WTC11 (cell line): ENCODE results near the gene ABCF2. TPM values are rescaled to one million over a fixed set of nuclear protein-coding genes. Genes with fewer than 3 reads are reported as not detected.

ENCODE experiments used
- ATAC-seq: fragments of 200-7000 bp; cut with Tn5 transposase; 2 replicates; pipeline ENCODE4 v1.10.0; 2021; ENCODE audit warnings: mild to moderate bottlenecking, moderate library complexity
- CTCF ChIA-PET: fragments of 300-600 bp; sonication (Branson Sonifier 250); formaldehyde crosslinking; loops from one replicate; lab custom pipeline; 2021; ENCODE audit warnings: antibody characterized with exemption; lab: Charles Lee
- POLR2A ChIA-PET: fragments of 350-600 bp; sonication (Branson Sonifier 250); formaldehyde crosslinking; loops from one replicate; lab custom pipeline; 2021; ENCODE audit warnings: antibody characterized with exemption; lab: Charles Lee
- DNase-seq: peaks from one replicate; pipeline ENCODE4 v3.0.0; 2021; ENCODE audit warnings: low spot score
- H3K27ac Mint-ChIP-seq: 2 replicates; pipeline ENCODE4 v1.8.0; 2021; ENCODE audit warnings: mixed read lengths
- H3K27me3 Mint-ChIP-seq: 2 replicates; pipeline ENCODE4 v1.8.0; 2021; ENCODE audit warnings: low read depth, mild to moderate bottlenecking, moderate library complexity, mixed read lengths
- H3K36me3 Mint-ChIP-seq: 2 replicates; pipeline ENCODE4 v1.8.0; 2021; ENCODE audit warnings: mixed read lengths
- H3K4me1 Mint-ChIP-seq: 2 replicates; pipeline ENCODE4 v1.8.0; 2022; ENCODE audit warnings: mixed read lengths
- H3K4me3 Mint-ChIP-seq: 2 replicates; pipeline ENCODE4 v1.8.0; 2021; ENCODE audit warnings: mild to moderate bottlenecking, moderate library complexity, mixed read lengths
- H3K9me3 Mint-ChIP-seq: 2 replicates; pipeline ENCODE4 v1.8.0; 2021; ENCODE audit warnings: mixed read lengths
- CBFB ChIP-seq: sonication (generic); formaldehyde crosslinking; IDR thresholded peaks from 2 replicates; pipeline ENCODE4 v1.8.1; 2022; ENCODE audit warnings: mild to moderate bottlenecking, low read depth, missing genetic modification reagents
- E2F1 ChIP-seq: sonication (generic); formaldehyde crosslinking; IDR thresholded peaks from 2 replicates; pipeline ENCODE4 v1.8.0; 2022; ENCODE audit warnings: mild to moderate bottlenecking, missing genetic modification reagents
- E2F5 ChIP-seq: sonication (generic); formaldehyde crosslinking; IDR thresholded peaks from 2 replicates; pipeline ENCODE4 v1.8.1; 2022; ENCODE audit warnings: mild to moderate bottlenecking, moderate library complexity, missing genetic modification reagents
- ELF4 ChIP-seq: sonication (generic); formaldehyde crosslinking; IDR thresholded peaks from 2 replicates; pipeline ENCODE4 v1.8.1; 2022; ENCODE audit warnings: low read depth, mild to moderate bottlenecking, moderate library complexity, missing genetic modification reagents
- FOXK1 ChIP-seq: sonication (generic); formaldehyde crosslinking; IDR thresholded peaks from 2 replicates; pipeline ENCODE4 v1.8.0; 2022; ENCODE audit warnings: mild to moderate bottlenecking, moderate library complexity, missing genetic modification reagents
- FOXP1 ChIP-seq: sonication (generic); formaldehyde crosslinking; IDR thresholded peaks from 2 replicates; pipeline ENCODE4 v1.8.0; 2022; ENCODE audit warnings: missing genetic modification reagents, mild to moderate bottlenecking, moderate library complexity, borderline replicate concordance
- GTF2I ChIP-seq: fragments of 250-450 bp; sonication (Bioruptor Pico); conservative IDR thresholded peaks from 2 replicates; pipeline ENCODE4 v1.4.0; 2021; ENCODE audit warnings: mild to moderate bottlenecking
- JAZF1 ChIP-seq: fragments of 250-450 bp; sonication (Bioruptor Pico); IDR thresholded peaks from 2 replicates; pipeline ENCODE4 v1.9.0; 2021; ENCODE audit warnings: moderate library complexity, mild to moderate bottlenecking, inconsistent platforms
- NFE2L1 ChIP-seq: sonication (generic); formaldehyde crosslinking; IDR thresholded peaks from 2 replicates; pipeline ENCODE4 v1.8.1; 2023; ENCODE audit warnings: missing genetic modification reagents
- PRDM15 ChIP-seq: sonication (generic); formaldehyde crosslinking; IDR thresholded peaks from 2 replicates; pipeline ENCODE4 v1.8.0; 2022; ENCODE audit warnings: missing genetic modification reagents
- SMAD3 ChIP-seq: sonication (generic); formaldehyde crosslinking; IDR thresholded peaks from 2 replicates; pipeline ENCODE4 v1.8.0; 2022; ENCODE audit warnings: missing genetic modification reagents, mild to moderate bottlenecking, borderline replicate concordance
- ZBTB21 ChIP-seq: sonication (generic); formaldehyde crosslinking; IDR thresholded peaks from 2 replicates; pipeline ENCODE4 v1.8.1; 2023; ENCODE audit warnings: mild to moderate bottlenecking, missing genetic modification reagents, borderline replicate concordance
- ZNF138 ChIP-seq: sonication (generic); formaldehyde crosslinking; conservative IDR thresholded peaks from 2 replicates; pipeline ENCODE4 v1.8.1; 2022; ENCODE audit warnings: mild to moderate bottlenecking, moderate library complexity, missing genetic modification reagents
- ZNF281 ChIP-seq: sonication (generic); formaldehyde crosslinking; IDR thresholded peaks from 2 replicates; pipeline ENCODE4 v1.8.0; 2023; ENCODE audit warnings: mild to moderate bottlenecking, missing genetic modification reagents
- ZNF416 ChIP-seq: fragments of 250-450 bp; sonication (Bioruptor Pico); IDR thresholded peaks from 2 replicates; pipeline ENCODE4 v1.9.0; 2021; ENCODE audit warnings: mild to moderate bottlenecking, inconsistent platforms
- ZNF425 ChIP-seq: fragments of 250-450 bp; sonication (Bioruptor Pico); conservative IDR thresholded peaks from 2 replicates; pipeline ENCODE4 v1.9.0; 2021; ENCODE audit warnings: mild to moderate bottlenecking
- total RNA-seq: library from RNA; stranded (reverse); gene quantifications from 3 replicates; pipeline ENCODE4 v1.2.3, GENCODE V29; 2021
- TF ChIP-seq, protein P1 (sequence below): fragments of 250-450 bp; sonication (Bioruptor Pico); IDR thresholded peaks from 2 replicates; pipeline ENCODE4 v1.9.0; 2021; ENCODE audit warnings: mild to moderate bottlenecking

The ABCF2 gene
- total RNA-seq, 1 experiment from 2014 or later = 43.7 TPM

- Mint-ChIP-seq H3K27me3 (no peaks in the 10 kb centered on the region), H3K9me3 (no peaks in the 10 kb centered on the region), H3K4me3 (peak overlapping the region; percentile 99), H3K27ac (peak overlapping the region; percentile 90), H3K4me1 (peaks cover 21% of the 10 kb centered on the region), H3K36me3 (peaks cover 6% of the 10 kb centered on the region; the same call in 1 of the 2 replicates)
- peak; percentile 16 for ATAC-seq
- no peak for DNase-seq
- ChIA-PET CTCF (interaction anchor here (0.5 to 5.8 kb wide), 4 partner anchors 11 to 109 kb away, joined by 3 to 77 read pairs (median 3); no protein-coding TSS in a partner anchor), POLR2A (interaction anchor here (0.7 to 1.0 kb wide), 2 partner anchors 11 to 18 kb away, joined by 3 read pairs; no protein-coding TSS in a partner anchor)
- TF ChIP-seq E2F5 (no peak), PRDM15 (CRISPR knock-in tag) (0 out of 2 replicates have a peak, but pooled peaks have one; percentile 40), NFE2L1 (CRISPR knock-in tag) (0 out of 2 replicates have a peak, but pooled peaks have one; percentile 64)
- TF ChIP-seq, all 79 proteins: peak for 2
Observed at GRCh38 chr7:151232917-151233701, 6.1 kb upstream of the ABCF2 start.

- DNase-seq (peak; percentile 86), ATAC-seq (peak; percentile 85)
- ChIA-PET CTCF (interaction anchor here (0.6 to 5.8 kb wide), 3 partner anchors 12 to 108 kb away, joined by 3 to 77 read pairs (median 3); no protein-coding TSS in a partner anchor), POLR2A (interaction anchor here (0.7 to 1.0 kb wide), 2 partner anchors 12 to 19 kb away, joined by 3 read pairs; no protein-coding TSS in a partner anchor)
- Mint-ChIP-seq H3K27ac (peak within 1 kb of the TSS; percentile 91), H3K4me3 (peak within 1 kb of the TSS; percentile 99), H3K9me3 (no peaks in the 10 kb centered on the region), H3K36me3 (peaks cover 6% of the 10 kb centered on the region; the same call in 1 of the 2 replicates), H3K4me1 (peaks cover 24% of the 10 kb centered on the region), H3K27me3 (no peaks in the 10 kb centered on the region)
- no peak for TF ChIP-seq E2F1
- TF ChIP-seq ZBTB21 = no peak
- TF ChIP-seq ZNF416 (CRISPR knock-in tag) = no peak
- TF ChIP-seq CBFB (CRISPR knock-in tag) = no peak
- TF ChIP-seq SMAD3 (CRISPR knock-in tag) = no peak
- peak; percentile 41; the same call in 1 of the 2 replicates for TF ChIP-seq FOXP1
- 0 out of 2 replicates have a peak, but pooled peaks have one; percentile 21 for TF ChIP-seq ZNF281 (CRISPR knock-in tag)
- TF ChIP-seq, protein P1, sequence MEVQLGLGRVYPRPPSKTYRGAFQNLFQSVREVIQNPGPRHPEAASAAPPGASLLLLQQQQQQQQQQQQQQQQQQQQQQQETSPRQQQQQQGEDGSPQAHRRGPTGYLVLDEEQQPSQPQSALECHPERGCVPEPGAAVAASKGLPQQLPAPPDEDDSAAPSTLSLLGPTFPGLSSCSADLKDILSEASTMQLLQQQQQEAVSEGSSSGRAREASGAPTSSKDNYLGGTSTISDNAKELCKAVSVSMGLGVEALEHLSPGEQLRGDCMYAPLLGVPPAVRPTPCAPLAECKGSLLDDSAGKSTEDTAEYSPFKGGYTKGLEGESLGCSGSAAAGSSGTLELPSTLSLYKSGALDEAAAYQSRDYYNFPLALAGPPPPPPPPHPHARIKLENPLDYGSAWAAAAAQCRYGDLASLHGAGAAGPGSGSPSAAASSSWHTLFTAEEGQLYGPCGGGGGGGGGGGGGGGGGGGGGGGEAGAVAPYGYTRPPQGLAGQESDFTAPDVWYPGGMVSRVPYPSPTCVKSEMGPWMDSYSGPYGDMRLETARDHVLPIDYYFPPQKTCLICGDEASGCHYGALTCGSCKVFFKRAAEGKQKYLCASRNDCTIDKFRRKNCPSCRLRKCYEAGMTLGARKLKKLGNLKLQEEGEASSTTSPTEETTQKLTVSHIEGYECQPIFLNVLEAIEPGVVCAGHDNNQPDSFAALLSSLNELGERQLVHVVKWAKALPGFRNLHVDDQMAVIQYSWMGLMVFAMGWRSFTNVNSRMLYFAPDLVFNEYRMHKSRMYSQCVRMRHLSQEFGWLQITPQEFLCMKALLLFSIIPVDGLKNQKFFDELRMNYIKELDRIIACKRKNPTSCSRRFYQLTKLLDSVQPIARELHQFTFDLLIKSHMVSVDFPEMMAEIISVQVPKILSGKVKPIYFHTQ = no peak
- no peak for TF ChIP-seq ZNF138 (CRISPR knock-in tag)
- TF ChIP-seq FOXK1 (CRISPR knock-in tag) = peak; percentile 79
- TF ChIP-seq GTF2I (CRISPR knock-in tag) = no peak
- no peak for TF ChIP-seq JAZF1 (CRISPR knock-in tag)
- TF ChIP-seq ZNF425 (CRISPR knock-in tag) = no peak
- TF ChIP-seq ELF4 (CRISPR knock-in tag) = no peak
Observed at GRCh38 chr7:151232091-151232916, 5.3 kb upstream of the ABCF2 start, which contains the start of gene CHPF2. Gene CHPF2 (plus strand): TSS chr7:151232483. CDS start chr7:151234012, 1,529 bp downstream.
